Chondrocyte (in vitro differentiated cells): ENCODE measurements around the gene CMC1. TPM values are rescaled to one million over a fixed set of nuclear protein-coding genes. Genes with fewer than 3 reads are reported as not detected.

ENCODE experiments used
- DNase-seq: peaks from one replicate; pipeline ENCODE4 v3.0.0; 2021; ENCODE audit warnings: mixed read lengths, low spot score
- H3K27ac Mint-ChIP-seq: one replicate; pipeline ENCODE4 v1.8.0; 2021; ENCODE audit warnings: mild to moderate bottlenecking, moderate library complexity, mixed read lengths; ENCODE audit not compliant: unreplicated experiment
- H3K27me3 Mint-ChIP-seq: 2 replicates; pipeline ENCODE4 v1.8.0; 2021; ENCODE audit warnings: low read depth, mixed read lengths
- H3K36me3 Mint-ChIP-seq: 2 replicates; pipeline ENCODE4 v1.8.0; 2021; ENCODE audit warnings: low read depth, mixed read lengths
- H3K4me1 Mint-ChIP-seq: 2 replicates; pipeline ENCODE4 v1.8.0; 2021; ENCODE audit warnings: low read depth, mild to moderate bottlenecking, mixed read lengths
- H3K4me3 Mint-ChIP-seq: one replicate; pipeline ENCODE4 v1.8.0; 2021; ENCODE audit warnings: mild to moderate bottlenecking, moderate library complexity, mixed read lengths; ENCODE audit not compliant: unreplicated experiment
- H3K9me3 Mint-ChIP-seq: 2 replicates; pipeline ENCODE4 v1.8.0; 2021; ENCODE audit warnings: low read depth, mixed read lengths
- total RNA-seq: library from RNA; stranded (reverse); gene quantifications from 3 replicates; pipeline ENCODE4 v1.2.1, GENCODE V29; 2021
- TF ChIP-seq, protein P1 (sequence below): fragments of 200-600 bp; sonication (generic); IDR thresholded peaks from 2 replicates; pipeline ENCODE4 v1.5.0; 2021; ENCODE audit warnings: antibody characterized with exemption, mild to moderate bottlenecking, moderate library complexity

Gene CMC1
- total RNA-seq, 1 donor from 2014 or later = 9.4 TPM

DNA sequence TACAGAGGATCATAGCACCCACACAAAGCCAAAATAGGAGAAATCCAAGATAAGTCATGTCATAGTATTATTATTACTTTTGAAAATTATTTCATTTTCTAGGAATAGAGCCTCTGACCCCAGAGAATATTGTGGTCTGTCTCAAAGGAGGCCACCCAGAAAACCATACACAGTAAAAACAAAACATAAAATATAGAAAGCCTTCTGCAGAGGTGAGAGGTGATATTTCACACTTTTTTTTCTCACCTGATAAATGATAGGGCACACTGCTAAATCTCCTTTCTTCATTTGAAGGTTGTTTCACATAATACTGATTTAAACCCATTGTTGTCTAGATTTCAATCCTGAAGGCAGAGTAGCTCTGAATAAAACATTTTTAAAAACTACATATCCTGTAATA is 7.0 kb upstream of the CMC1 start:
- Mint-ChIP-seq H3K4me3 (no peak overlapping the region), H3K27me3 (peaks cover 8% of the 10 kb centered on the region), H3K4me1 (no peaks in the 10 kb centered on the region), H3K27ac (no peak overlapping the region), H3K36me3 (no peaks in the 10 kb centered on the region), H3K9me3 (no peaks in the 10 kb centered on the region)
- no peak for DNase-seq
- TF ChIP-seq, protein P1, sequence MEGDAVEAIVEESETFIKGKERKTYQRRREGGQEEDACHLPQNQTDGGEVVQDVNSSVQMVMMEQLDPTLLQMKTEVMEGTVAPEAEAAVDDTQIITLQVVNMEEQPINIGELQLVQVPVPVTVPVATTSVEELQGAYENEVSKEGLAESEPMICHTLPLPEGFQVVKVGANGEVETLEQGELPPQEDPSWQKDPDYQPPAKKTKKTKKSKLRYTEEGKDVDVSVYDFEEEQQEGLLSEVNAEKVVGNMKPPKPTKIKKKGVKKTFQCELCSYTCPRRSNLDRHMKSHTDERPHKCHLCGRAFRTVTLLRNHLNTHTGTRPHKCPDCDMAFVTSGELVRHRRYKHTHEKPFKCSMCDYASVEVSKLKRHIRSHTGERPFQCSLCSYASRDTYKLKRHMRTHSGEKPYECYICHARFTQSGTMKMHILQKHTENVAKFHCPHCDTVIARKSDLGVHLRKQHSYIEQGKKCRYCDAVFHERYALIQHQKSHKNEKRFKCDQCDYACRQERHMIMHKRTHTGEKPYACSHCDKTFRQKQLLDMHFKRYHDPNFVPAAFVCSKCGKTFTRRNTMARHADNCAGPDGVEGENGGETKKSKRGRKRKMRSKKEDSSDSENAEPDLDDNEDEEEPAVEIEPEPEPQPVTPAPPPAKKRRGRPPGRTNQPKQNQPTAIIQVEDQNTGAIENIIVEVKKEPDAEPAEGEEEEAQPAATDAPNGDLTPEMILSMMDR = no peak

DNA sequence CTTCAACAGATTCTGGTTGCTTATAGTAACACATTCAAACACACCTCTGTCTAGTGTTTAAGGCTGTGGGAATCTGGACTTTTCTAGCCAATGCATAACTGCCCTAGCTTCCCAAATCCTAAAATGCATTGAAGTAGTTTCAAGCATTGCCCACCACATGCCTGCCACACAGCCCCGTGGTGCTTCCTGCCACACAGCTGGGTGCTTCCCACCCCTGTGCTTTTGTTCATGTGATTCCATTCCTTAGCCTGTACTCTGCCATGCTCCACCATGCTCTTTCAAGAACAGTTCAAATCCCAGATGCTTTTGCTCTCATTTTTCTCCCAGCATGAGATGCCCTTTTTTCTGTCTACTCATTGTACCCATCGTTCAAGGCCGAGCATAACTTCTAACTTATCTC is 2.3 kb upstream of the CMC1 start:
- peaks cover 3% of the 10 kb centered on the region for H3K27me3 Mint-ChIP-seq
- DNase-seq = no peak
- H3K9me3 Mint-ChIP-seq = no peaks in the 10 kb centered on the region
- no peak overlapping the region for H3K27ac Mint-ChIP-seq
- no peak overlapping the region for H3K4me3 Mint-ChIP-seq
- H3K4me1 Mint-ChIP-seq = peaks cover 20% of the 10 kb centered on the region
- TF ChIP-seq, protein P1 = no peak
- peaks cover 1% of the 10 kb centered on the region for H3K36me3 Mint-ChIP-seq

DNA sequence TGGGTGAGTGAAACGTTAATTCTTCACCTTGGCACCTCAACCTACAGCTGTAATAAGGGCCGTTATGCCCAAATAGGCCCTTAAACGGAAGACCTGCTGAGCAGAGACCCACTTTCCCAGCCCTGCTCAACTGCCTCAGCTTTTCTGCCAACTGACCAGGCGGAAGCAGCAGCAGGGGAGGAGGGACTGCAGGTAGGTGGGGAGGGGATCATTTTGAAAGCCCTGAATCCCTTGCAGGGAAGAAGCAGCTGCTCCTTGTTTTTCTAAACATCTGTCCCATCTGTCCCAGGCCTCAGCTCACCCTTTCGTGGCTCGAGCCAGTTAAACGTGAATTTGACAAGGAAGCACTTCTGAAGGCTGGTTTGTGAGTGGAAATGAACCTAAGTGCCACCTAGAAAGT is 978 bp upstream of the CMC1 start:
- Mint-ChIP-seq H3K27ac (no peak overlapping the region), H3K9me3 (no peaks in the 10 kb centered on the region), H3K4me3 (peak overlapping the region; percentile 88), H3K27me3 (peaks cover 3% of the 10 kb centered on the region), H3K36me3 (peaks cover 1% of the 10 kb centered on the region), H3K4me1 (peaks cover 20% of the 10 kb centered on the region)
- DNase-seq = no peak
- TF ChIP-seq, protein P1 = no peak

DNA sequence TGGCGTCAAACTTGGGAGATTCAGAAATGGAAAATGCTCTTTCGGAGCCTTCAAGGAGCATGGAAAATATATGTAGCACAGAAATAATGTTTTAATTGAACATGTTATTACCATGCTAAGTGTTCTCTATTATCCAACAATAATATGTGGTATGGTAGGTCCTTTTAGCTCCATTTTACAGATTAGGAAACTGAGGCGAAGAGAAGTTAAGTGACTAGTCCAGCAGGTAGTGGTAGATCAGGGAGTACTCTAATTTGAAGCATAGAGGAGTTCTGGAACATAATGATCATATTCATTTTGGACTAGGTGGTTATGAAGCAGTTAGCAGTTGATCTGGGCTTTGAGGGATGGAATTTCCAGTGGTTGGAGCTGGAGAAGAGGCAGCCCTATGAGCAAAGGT is 1.1 kb downstream of the CMC1 start:
- peaks cover 20% of the 10 kb centered on the region for H3K4me1 Mint-ChIP-seq
- H3K4me3 Mint-ChIP-seq = peak overlapping the region; percentile 88
- TF ChIP-seq, protein P1 = no peak
- H3K36me3 Mint-ChIP-seq = peaks cover 1% of the 10 kb centered on the region
- no peaks in the 10 kb centered on the region for H3K9me3 Mint-ChIP-seq
- H3K27ac Mint-ChIP-seq = no peak overlapping the region
- peaks cover 2% of the 10 kb centered on the region for H3K27me3 Mint-ChIP-seq
- no peak for DNase-seq

DNA sequence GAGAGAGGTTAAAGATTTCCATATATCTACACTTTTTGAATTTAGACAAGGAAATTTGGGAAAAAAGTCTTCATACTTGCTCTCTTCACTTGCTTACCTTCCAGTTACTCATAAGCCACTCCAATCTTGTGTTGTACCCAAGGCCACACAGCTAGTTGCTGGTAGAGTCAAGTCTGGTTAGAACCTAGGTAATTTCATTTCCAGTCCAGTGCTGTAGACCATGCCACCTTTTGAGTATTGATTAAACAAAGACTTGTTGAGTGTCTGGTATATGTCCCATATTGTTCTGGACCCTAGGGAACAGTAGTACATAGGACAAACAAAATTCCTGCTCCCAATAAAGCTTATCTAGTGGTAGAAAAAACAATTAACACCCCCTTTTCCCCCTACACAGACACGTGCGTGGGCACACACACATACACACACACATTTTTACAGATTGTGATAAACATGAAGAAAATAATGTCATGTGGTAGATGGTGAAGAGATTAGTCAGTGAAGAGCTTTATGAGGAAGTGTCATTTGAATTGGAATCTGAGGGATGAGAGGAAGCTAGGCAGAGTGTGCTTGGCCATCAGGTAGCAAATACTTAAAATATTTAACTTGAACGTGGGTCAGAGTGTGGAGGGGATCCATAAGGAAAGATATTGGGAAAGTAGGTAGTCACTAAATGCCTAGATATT is 2.1 kb downstream of the CMC1 start:
- no peaks in the 10 kb centered on the region for H3K9me3 Mint-ChIP-seq
- H3K27ac Mint-ChIP-seq = no peak overlapping the region
- H3K4me3 Mint-ChIP-seq = no peak overlapping the region
- peaks cover 1% of the 10 kb centered on the region for H3K36me3 Mint-ChIP-seq
- DNase-seq = no peak
- TF ChIP-seq, protein P1 = no peak
- peaks cover 2% of the 10 kb centered on the region for H3K27me3 Mint-ChIP-seq
- peaks cover 20% of the 10 kb centered on the region for H3K4me1 Mint-ChIP-seq
